Measurements from ENCODE around the gene PAPPA.

DNA sequence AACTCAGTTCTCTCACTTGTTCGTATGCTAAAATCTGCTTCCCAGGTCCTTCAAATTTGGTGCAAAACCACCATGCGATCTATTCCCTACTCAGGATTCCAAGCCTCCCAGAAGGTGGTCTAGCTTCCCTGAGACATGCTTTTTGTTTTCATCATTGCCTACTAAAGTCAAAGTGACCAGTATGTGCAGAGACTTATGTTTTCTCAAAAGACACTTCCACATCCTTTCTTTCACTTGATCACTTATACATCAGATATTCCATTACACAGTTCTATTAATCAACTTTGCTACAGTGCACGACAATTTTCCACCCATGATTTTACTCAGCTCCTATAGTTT lies 242.1 kb downstream of the PAPPA start:
- TF ChIP-seq, protein P1, sequence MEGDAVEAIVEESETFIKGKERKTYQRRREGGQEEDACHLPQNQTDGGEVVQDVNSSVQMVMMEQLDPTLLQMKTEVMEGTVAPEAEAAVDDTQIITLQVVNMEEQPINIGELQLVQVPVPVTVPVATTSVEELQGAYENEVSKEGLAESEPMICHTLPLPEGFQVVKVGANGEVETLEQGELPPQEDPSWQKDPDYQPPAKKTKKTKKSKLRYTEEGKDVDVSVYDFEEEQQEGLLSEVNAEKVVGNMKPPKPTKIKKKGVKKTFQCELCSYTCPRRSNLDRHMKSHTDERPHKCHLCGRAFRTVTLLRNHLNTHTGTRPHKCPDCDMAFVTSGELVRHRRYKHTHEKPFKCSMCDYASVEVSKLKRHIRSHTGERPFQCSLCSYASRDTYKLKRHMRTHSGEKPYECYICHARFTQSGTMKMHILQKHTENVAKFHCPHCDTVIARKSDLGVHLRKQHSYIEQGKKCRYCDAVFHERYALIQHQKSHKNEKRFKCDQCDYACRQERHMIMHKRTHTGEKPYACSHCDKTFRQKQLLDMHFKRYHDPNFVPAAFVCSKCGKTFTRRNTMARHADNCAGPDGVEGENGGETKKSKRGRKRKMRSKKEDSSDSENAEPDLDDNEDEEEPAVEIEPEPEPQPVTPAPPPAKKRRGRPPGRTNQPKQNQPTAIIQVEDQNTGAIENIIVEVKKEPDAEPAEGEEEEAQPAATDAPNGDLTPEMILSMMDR (IDR thresholded peaks at IDR 0.05), result no peak
- no peak for TF ChIP-seq POLR2A (IDR thresholded peaks at IDR 0.05)
